CD4-positive, alpha-beta T cell treated with Interleukin-4 for 4 hours (primary cell): ENCODE results near the gene FCER1G.

Experiments used
- DNase-seq: peaks from one replicate; pipeline ENCODE4 v3.0.0-alpha.2; 2020

Gene FCER1G

DNA sequence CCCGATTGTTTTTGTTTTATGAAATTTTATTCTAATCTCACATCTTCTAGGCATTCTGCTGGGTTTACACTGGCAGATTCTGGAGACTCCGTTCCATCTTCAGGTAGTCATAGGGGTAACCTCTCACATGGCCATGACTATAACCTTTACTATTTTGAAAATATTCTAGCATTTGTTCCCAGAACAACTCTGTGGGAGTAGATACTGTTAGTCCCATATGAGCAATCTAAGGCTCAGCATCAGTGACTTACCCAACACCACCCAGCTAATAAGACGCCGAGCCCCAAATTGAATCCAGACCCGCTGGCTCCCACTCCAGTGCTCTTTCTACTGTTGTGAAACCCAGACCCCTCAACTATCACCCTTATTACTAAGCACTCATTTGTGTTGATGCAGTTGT, 26.1 kb upstream of the FCER1G start:
- no peak for DNase-seq

- no peak for DNase-seq
Observed at GRCh38 chr1:161190962-161191521, 24.1 kb upstream of the FCER1G start.

DNA sequence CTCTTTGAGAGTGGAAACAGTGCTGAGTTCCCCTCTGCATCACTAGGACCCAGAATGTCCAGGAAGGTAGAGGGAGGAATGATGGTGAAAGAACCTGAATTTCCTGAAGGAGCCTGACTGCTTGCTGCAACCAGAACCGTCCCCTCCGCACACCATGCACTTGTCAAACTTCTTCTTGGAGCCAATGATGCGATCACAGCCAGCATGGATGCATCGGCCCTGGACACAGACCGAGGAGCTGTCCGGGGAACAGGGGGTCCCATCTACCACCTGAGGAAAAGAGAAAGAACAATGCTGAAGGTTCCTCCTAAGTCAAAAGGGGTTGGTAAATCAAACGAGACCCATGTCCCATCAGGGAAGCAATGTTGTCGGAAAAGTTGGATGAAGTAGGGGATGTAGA, 23.1 kb upstream of the FCER1G start:
- no peak for DNase-seq

DNA sequence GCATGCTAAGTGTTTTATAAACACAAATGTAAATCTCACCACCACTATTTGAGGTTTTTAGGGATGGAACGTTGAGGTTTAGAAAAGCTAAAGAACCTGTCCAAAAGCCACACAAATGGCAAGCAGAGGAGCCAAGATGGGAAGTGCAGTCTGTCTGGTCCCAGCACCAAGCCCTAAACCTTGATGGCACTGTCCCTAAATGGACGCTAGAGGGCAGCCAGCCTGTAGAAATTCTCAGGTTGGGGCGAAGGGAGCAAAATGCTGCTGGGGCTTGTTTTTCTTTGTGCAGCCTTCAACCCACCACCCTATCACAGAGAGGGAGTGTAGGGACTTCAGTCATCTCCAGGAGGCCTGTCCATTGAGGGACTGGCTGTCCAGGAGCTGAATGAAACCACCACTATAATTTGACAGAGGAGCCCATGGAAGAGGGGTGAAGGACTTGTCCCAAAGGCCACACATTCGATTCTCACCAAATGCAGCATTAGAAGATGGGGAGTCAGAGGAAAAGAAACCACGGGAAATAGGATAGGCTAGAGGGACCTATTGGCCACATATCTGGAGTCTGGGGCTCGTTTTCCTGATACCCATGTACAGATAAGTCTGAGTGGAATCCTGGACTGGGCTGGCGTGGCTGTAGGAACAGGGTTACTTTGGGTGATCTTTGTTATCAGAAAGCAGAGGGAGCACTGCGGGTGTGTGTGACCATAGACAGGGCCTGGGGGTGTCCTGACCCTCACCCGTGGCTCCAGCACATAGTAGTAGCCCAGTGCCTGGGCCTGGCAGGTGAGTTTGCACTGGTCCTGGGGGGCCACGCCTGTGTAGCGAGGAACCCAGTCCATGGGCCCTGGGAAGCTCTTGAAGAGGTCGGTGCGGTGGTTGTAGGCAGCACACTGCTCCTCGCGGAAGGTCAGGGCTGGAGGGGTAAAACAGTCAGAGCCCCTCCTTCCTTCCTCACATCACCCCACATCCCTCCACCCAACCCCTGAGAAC, 22.3 kb upstream of the FCER1G start:
- peak; percentile 85 for DNase-seq

- no peak for DNase-seq
Observed at GRCh38 chr1:161193561-161194235, 21.4 kb upstream of the FCER1G start.

DNA sequence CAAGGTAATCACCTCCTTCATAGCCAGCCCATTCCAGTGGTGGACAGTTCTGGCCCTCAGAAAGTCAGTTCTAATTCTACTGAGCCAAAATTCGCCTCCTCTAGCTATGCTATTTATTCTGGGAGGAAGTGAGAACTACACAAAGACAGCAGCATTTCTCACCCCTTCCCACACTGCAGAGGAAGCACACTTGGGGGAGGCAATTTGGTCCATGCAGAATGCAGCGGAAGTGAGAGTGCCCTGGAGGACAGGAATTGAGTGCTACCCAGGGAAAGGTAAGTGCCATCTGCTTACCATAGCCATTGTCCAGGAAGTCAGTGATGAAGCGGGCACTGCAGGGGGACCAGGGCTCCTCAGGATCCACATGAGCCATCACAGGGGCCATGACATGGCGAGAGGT, 19.9 kb upstream of the FCER1G start:
- no peak for DNase-seq

- no peak for DNase-seq
Observed at GRCh38 chr1:161196111-161196510, 19.0 kb upstream of the FCER1G start.

DNA sequence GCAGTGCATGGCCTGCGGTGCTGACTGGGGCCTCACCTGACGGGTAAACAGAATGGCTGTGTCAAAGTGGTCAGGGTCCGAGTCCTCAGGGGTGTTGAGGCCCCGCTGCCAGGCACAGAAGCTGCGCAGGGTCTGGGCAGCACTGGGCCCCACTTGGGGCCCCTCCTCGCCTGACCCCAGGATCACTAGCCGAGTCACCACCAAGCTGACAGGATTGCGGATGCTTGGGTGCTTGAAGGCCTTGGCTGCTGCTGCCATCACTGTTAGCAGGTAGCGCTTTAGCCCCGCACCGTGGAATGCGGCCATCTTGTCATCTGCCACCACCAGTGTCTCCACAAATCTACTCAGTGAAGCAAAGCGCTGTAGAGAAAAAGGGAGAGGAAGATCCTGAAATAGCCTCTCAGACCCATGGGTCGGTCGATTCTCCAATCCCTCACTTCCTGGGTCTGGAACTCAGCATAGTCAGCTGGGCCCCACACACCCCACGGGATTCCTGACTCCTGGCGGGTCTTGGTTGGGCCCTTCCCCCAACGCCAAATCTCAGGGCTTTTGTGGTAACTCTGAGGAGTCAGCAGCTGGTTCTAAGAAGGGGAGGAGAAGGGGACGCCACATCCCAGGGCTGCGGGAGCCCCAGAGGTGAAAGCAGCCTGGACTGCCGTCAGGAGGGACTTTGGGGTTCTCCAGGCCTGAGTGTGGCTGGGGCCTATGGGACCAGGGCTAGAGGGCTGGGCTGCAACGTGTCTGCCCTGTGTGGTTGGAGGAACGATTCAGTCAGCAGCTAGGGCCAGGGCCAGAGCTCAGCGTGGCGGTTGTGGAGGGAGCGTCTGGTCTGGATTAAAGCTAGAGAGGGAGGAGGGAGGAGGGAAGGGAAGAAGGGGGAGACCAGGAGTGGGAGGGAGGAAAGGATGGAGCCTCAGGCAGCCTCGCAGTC, 18.3 kb upstream of the FCER1G start:
- DNase-seq, result no peak

GRCh38 chr1:161197560-161198193, 17.4 kb upstream of the FCER1G start:
- no peak for DNase-seq

GRCh38 chr1:161198194-161198896, 16.8 kb upstream of the FCER1G start:
- no peak for DNase-seq

- no peak for DNase-seq
Observed at GRCh38 chr1:161198897-161199431, 16.1 kb upstream of the FCER1G start, which contains the start of gene ADAMTS4. Gene ADAMTS4, minus strand, starts transcription at chr1:161199054. Its CDS starts 427 bp downstream, at chr1:161198627.

GRCh38 chr1:161199506-161200139, 15.5 kb upstream of the FCER1G start:
- no peak for DNase-seq

GRCh38 chr1:161200421-161200991, 14.6 kb upstream of the FCER1G start:
- no peak for DNase-seq

DNA sequence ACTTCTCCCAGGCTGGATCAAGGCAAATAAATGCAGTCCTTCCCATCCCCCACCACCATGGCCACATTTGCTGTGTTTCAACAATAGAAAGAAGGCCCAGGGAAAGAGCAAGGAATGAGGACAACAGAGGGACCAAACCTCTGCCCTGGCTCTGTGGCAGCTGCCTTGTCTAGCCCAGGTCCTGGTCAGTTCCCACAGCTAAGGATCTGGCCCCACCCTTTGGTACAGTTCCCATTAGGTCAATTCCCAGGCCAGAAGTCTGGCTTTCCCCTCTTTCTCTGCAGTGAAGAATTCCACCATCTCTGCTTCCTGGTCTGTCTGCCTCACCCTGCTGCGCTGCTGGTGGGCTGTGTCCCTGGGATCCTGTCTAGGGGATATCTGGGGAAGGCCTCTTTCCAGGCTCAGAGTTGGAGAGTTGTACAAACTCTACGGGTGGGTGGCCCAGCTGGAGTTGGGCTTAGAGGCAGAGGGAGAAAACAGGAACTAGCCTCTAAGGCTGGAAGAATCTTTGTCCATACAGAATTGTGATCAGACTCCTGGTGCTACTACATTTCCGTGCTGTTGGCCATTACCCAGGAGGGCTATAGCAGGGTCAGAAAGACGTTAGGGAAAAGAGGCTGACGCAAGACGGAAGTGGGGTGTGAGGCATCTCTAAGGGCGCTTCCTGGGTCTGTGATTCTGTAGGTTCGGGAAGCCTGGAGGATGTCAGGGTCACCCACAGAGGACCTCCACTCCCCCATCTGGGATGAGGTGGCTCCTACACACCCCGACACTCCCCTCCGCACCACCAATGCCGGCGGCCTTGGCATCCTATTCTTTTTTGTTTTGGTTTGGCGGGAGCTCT, 13.9 kb upstream of the FCER1G start:
- no peak for DNase-seq

DNA sequence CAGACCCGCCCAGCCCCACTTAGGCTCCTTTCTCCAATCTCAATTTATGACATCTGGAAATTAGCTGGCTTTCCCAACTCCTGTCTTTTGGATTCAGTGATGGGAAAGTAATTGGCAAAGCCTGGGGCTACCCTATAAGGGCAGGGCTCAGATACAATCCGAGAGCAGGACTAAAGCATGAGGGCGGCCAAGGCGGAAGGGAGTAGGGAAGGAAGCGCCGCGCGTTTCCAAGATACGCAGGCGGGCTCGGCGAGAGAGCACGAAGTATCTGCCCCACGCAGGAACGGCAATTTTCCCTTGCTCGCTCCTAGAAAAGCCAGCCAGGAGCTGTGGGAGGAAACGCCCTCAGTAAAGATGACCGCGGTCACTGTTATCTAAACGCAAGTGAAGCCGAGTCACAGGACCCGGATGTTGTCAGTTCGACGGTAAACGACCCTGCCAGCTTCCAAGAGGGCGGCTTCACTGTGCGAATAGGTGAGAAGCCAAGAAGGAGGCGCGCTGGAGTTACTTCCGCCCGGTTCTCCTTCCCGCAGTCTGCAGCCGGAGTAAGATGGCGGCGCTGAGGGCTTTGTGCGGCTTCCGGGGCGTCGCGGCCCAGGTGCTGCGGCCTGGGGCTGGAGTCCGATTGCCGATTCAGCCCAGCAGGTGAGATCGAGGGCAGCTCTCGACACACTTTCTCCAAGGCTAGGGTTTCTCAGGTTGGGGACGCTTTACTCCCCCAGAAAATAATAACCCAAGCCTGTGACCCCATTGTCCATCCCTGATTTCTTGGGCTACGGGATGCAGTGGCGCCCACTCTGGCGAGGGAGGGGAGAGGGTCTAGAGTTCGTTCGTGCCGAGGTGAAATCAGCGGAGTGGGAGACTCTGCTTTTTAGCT, 13.0 kb upstream of the FCER1G start, which contains the start of gene NDUFS2:
Gene NDUFS2, plus strand, starts transcription at position 532 of the 877 bp plus-strand sequence. Its CDS starts 19 bp downstream, at position 551.
- peak; percentile 98 for DNase-seq

- DNase-seq, result no peak
Observed at GRCh38 chr1:161206411-161207140, 8.5 kb upstream of the FCER1G start.

DNA sequence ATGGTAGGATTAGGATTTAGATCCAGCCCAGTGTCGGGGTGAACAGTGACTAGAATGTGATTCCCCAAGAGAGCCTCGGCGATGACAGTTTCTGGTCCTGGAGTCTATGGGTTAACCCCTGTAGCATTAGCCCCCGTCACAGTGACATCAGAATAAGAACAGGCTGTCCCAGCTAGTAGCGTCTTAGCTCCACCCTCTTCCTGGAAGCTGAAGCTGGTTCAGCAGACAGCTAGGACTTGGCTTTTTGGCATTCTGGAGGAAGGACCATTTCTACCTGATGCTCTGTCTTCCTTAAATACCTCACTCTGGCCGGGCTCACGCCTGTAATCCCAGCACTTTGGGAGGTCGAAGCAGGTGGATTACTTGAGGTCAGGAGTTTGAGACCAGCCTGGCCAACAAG, 7.9 kb upstream of the FCER1G start:
- DNase-seq, result no peak
